SU-DHL-6 (cell line): ENCODE measurements around the gene SLC4A5.

Experiments
- H2AFZ ChIP-seq: fragments of 200-600 bp; sonication (generic); 2 replicates; pipeline ENCODE4 v1.6.1; 2014; ENCODE audit warnings: low read depth, mild to moderate bottlenecking, moderate library complexity, mixed read lengths, antibody characterized with exemption, low read length; ENCODE audit not compliant: severe bottlenecking
- H3F3A ChIP-seq: fragments of 200-600 bp; shearing (Covaris generic); 2 replicates; pipeline ENCODE4 v1.6.0; 2016; ENCODE audit warnings: antibody characterized with exemption, mild to moderate bottlenecking; ENCODE audit not compliant: insufficient read depth
- H3K27ac ChIP-seq: fragments of 200-600 bp; sonication (generic); 2 replicates; pipeline ENCODE4 v1.5.1; 2016; ENCODE audit warnings: low read depth, mild to moderate bottlenecking, low read length, moderate library complexity, mixed read lengths
- H3K27me3 ChIP-seq: fragments of 200-600 bp; sonication (generic), shearing (Covaris generic); 2 replicates; pipeline ENCODE4 v1.6.0; 2014; ENCODE audit warnings: mild to moderate bottlenecking, low read length
- H3K36me3 ChIP-seq: fragments of 200-600 bp; sonication (generic); 2 replicates; pipeline ENCODE4 v1.6.1; 2014; ENCODE audit warnings: mild to moderate bottlenecking, low read length, mixed read lengths
- H3K4me2 ChIP-seq: fragments of 300-600, 200-600 bp; shearing (Covaris generic), sonication (generic); 2 replicates; pipeline ENCODE4 v1.6.0; 2014; ENCODE audit warnings: low read length, low read depth, mild to moderate bottlenecking; ENCODE audit not compliant: poor library complexity, severe bottlenecking
- H3K4me3 ChIP-seq: fragments of 200-600 bp; sonication (generic); 2 replicates; pipeline ENCODE4 v1.5.1; 2014; ENCODE audit warnings: antibody characterized with exemption, low read length, mild to moderate bottlenecking, mixed read lengths; ENCODE audit not compliant: insufficient read depth, poor library complexity, severe bottlenecking
- H3K79me2 ChIP-seq: fragments of 200-600 bp; sonication (generic); 2 replicates; pipeline ENCODE4 v1.6.1; 2014; ENCODE audit warnings: mild to moderate bottlenecking, low read length, moderate library complexity; ENCODE audit not compliant: insufficient read depth
- H3K9ac ChIP-seq: fragments of 200-600 bp; sonication (generic); 2 replicates; pipeline ENCODE4 v1.7.0; 2014; ENCODE audit warnings: mild to moderate bottlenecking, low read length
- H3K9me2 ChIP-seq: fragments of 200-600 bp; sonication (generic); replicated peaks from 2 replicates; pipeline ENCODE4 v1.6.1; 2014; ENCODE audit warnings: low read length; ENCODE audit not compliant: insufficient read depth
- H3K9me3 ChIP-seq: fragments of 200-600 bp; sonication (generic); 2 replicates; pipeline ENCODE4 v1.6.1; 2014; ENCODE audit warnings: low read length, mixed read lengths; ENCODE audit not compliant: insufficient read depth
- H4K20me1 ChIP-seq: fragments of 200-600 bp; sonication (generic); 2 replicates; pipeline ENCODE4 v1.6.1; 2014; ENCODE audit warnings: low read depth, mild to moderate bottlenecking, antibody characterized with exemption, low read length, moderate library complexity, mixed read lengths
- EZH2phosphoT487 ChIP-seq: fragments of 200-600 bp; sonication (generic), shearing (Covaris generic); conservative IDR thresholded peaks from 2 replicates; pipeline ENCODE4 v1.6.1; 2018; ENCODE audit warnings: mild to moderate bottlenecking, antibody characterized with exemption, low read length, moderate library complexity, mixed read lengths
- TF ChIP-seq, protein P1 (sequence below): fragments of 200-600 bp; sonication (generic); IDR thresholded peaks from one replicate; pipeline ENCODE4 v1.5.1; 2017; ENCODE audit warnings: antibody characterized with exemption, mild to moderate bottlenecking, low read length, moderate library complexity; ENCODE audit not compliant: insufficient read depth, poor library complexity, severe bottlenecking

Gene SLC4A5

DNA sequence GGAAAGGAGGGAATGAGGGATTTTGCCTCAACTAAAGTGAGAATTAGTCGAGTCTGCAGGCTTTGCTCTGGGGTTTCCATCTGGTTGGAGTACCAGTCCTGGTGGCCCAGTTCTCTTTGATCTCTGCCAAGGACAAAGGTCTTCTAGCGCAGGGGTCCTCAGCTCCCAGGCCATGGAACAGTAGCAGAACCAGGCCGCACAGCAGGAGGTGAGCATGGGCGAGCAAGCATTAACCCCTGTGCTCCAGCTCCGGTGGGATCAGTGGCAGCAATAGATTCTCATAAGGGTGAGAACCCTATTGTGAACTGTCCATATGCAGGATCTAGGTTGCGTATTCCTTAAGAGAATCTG is 120.9 kb downstream of the SLC4A5 start:
- no peaks in the 10 kb centered on the region for H3K9me2 ChIP-seq
- H2AFZ ChIP-seq = no peak overlapping the region
- 0 out of 2 replicates have a peak, but pooled peaks cover 2% of the 10 kb centered on the region for H3K36me3 ChIP-seq
- H3K27ac ChIP-seq = no peak overlapping the region
- TF ChIP-seq EZH2phosphoT487 = no peak
- TF ChIP-seq, protein P1, sequence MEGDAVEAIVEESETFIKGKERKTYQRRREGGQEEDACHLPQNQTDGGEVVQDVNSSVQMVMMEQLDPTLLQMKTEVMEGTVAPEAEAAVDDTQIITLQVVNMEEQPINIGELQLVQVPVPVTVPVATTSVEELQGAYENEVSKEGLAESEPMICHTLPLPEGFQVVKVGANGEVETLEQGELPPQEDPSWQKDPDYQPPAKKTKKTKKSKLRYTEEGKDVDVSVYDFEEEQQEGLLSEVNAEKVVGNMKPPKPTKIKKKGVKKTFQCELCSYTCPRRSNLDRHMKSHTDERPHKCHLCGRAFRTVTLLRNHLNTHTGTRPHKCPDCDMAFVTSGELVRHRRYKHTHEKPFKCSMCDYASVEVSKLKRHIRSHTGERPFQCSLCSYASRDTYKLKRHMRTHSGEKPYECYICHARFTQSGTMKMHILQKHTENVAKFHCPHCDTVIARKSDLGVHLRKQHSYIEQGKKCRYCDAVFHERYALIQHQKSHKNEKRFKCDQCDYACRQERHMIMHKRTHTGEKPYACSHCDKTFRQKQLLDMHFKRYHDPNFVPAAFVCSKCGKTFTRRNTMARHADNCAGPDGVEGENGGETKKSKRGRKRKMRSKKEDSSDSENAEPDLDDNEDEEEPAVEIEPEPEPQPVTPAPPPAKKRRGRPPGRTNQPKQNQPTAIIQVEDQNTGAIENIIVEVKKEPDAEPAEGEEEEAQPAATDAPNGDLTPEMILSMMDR = no peak
- H3F3A ChIP-seq = no peaks in the 10 kb centered on the region; the same call in 1 of the 2 replicates
- H3K9ac ChIP-seq = no peak overlapping the region
- no peaks in the 10 kb centered on the region for H3K79me2 ChIP-seq
- no peaks in the 10 kb centered on the region for H3K9me3 ChIP-seq
- no peaks in the 10 kb centered on the region for H4K20me1 ChIP-seq
- H3K4me2 ChIP-seq = no peak overlapping the region
- no peak overlapping the region for H3K4me3 ChIP-seq
- H3K27me3 ChIP-seq = no peaks in the 10 kb centered on the region

GRCh38 chr2:74221604-74222299 is 121.5 kb downstream of the SLC4A5 start:
- no peaks in the 10 kb centered on the region for H3K27me3 ChIP-seq
- H3K4me2 ChIP-seq = no peak overlapping the region
- H3K9me3 ChIP-seq = no peaks in the 10 kb centered on the region
- H3K36me3 ChIP-seq = 0 out of 2 replicates have a peak, but pooled peaks cover 4% of the 10 kb centered on the region
- no peak overlapping the region for H3K9ac ChIP-seq
- no peaks in the 10 kb centered on the region for H4K20me1 ChIP-seq
- H3F3A ChIP-seq = no peaks in the 10 kb centered on the region; the same call in 1 of the 2 replicates
- H3K9me2 ChIP-seq = no peaks in the 10 kb centered on the region
- no peaks in the 10 kb centered on the region for H3K79me2 ChIP-seq
- H3K4me3 ChIP-seq = no peak overlapping the region
- no peak overlapping the region for H2AFZ ChIP-seq
- no peak overlapping the region for H3K27ac ChIP-seq
- TF ChIP-seq, protein P1 = no peak
- no peak for TF ChIP-seq EZH2phosphoT487

DNA sequence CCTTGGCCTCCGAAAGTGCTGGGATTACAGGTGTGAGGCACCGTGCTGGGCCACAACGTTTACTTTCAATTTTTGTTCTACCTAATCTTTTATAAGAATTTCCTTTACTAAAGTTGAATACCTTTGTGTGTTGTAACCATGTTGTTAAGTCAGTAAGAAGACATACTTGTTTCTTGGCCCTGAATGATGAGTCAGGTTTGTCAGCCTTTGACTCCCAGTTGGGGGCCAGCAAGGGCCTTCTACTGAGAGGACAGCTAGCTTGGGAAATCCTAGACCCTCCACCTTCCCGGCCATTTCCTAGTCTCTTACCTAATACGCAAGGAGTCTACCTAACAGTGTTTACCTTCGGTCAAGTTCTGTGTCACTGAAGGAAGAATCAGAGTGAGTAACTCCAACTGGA is 122.1 kb downstream of the SLC4A5 start:
- Histone ChIP-seq H3K9me2 (no peaks in the 10 kb centered on the region), H3F3A (peaks cover under 1% of the 10 kb centered on the region; the same call in 1 of the 2 replicates), H3K4me2 (no peak overlapping the region), H3K9me3 (no peaks in the 10 kb centered on the region), H3K27me3 (no peaks in the 10 kb centered on the region), H4K20me1 (no peaks in the 10 kb centered on the region), H3K79me2 (no peaks in the 10 kb centered on the region), H3K9ac (no peak overlapping the region), H3K36me3 (peaks cover 8% of the 10 kb centered on the region; the same call in 1 of the 2 replicates), H3K27ac (no peak overlapping the region), H2AFZ (no peak overlapping the region), H3K4me3 (no peak overlapping the region)
- TF ChIP-seq EZH2phosphoT487 = no peak

- Histone ChIP-seq H3K9ac (no peak overlapping the region), H3K4me3 (no peak overlapping the region), H2AFZ (no peak overlapping the region), H3K9me3 (no peaks in the 10 kb centered on the region), H3K79me2 (no peaks in the 10 kb centered on the region), H3K27ac (no peak overlapping the region), H3K4me2 (no peak overlapping the region), H3K27me3 (no peaks in the 10 kb centered on the region), H3K36me3 (peaks cover 13% of the 10 kb centered on the region; the same call in 1 of the 2 replicates), H4K20me1 (no peaks in the 10 kb centered on the region), H3F3A (peaks cover 4% of the 10 kb centered on the region; the same call in 1 of the 2 replicates), H3K9me2 (no peaks in the 10 kb centered on the region)
- TF ChIP-seq, protein P1 = no peak
- no peak for TF ChIP-seq EZH2phosphoT487
These were observed 123.2 kb downstream of the SLC4A5 start for GRCh38 chr2:74219846-74220486.
